Suprapubic skin (tissue), 4 donors: Measurements from ENCODE around the gene DNASE1L3.

Source experiments
- CTCF ChIP-seq, 2 donors: fragments of 200-600 bp in 1 of 2; fragments of 450-650 bp in 1 of 2; sonication (generic) in 1 of 2; IDR thresholded peaks; one replicate each; pipeline ENCODE4 v1.5.1; 2016 to 2019; ENCODE audit warnings: antibody characterized with exemption in 2 of 2, mild to moderate bottlenecking in 1 of 2, moderate library complexity in 1 of 2
- EP300 ChIP-seq: sonication (generic); formaldehyde crosslinking; IDR thresholded peaks from one replicate; pipeline ENCODE4 v1.6.1; 2017; ENCODE audit warnings: antibody characterized with exemption
- POLR2A ChIP-seq, 2 donors: fragments of 450-650 bp; IDR thresholded peaks; one replicate each; pipeline ENCODE4 v1.6.1; 2017; ENCODE audit warnings: antibody characterized with exemption in 2 of 2, mild to moderate bottlenecking in 2 of 2, moderate library complexity in 2 of 2
- POLR2AphosphoS5 ChIP-seq, 3 donors: sonication (generic); formaldehyde crosslinking; IDR thresholded peaks; one replicate each; pipeline ENCODE4 v1.6.1; 2017; ENCODE audit warnings: antibody characterized with exemption in 3 of 3

GRCh38 chr3:58158442-58159153, 52.2 kb downstream of the DNASE1L3 start:
- TF ChIP-seq CTCF (IDR thresholded peaks at IDR 0.05) (no peak), POLR2AphosphoS5 (IDR thresholded peaks at IDR 0.05) (no peak), POLR2A (IDR thresholded peaks at IDR 0.05) (no peak), EP300 (no peak)
